ENCODE measurements around the gene PGAP6. TPM values are rescaled to one million over a fixed set of nuclear protein-coding genes. Genes with fewer than 3 reads are reported as not detected.
"Not testable (repeated sequence)": the region's sequence is repeated elsewhere in the genome, so short reads cannot be mapped to it uniquely, and the experiment has no call there.

The PGAP6 gene
- total RNA-seq, 2 experiments from 2014 or later = 59.7 to 63.7 TPM

- H3K27ac Mint-ChIP-seq = no peak overlapping the region
- no peak overlapping the region for H3K27ac ChIP-seq (ENCODE audit: low read depth in 1 of 2, low read length in 2 of 2)
- H3K4me1 Mint-ChIP-seq (ENCODE audit: low read depth) = peaks cover 13% of the 10 kb centered on the region
- peaks cover 12% of the 10 kb centered on the region for H3K36me3 Mint-ChIP-seq (ENCODE audit: low read depth)
- ChIA-PET CTCF (no interaction called here), POLR2A (interaction anchor here (1.3 kb wide), 1 partner anchor 37 kb away, joined by 3 read pairs; the partner anchor contains the start of gene DECR2)
- DNase-seq (no peak), ATAC-seq (ENCODE audit: poor library complexity) (no peak)
- H3K4me1 ChIP-seq (ENCODE audit: insufficient read depth, low read length) = peaks cover 21% of the 10 kb centered on the region
- no peaks in the 10 kb centered on the region for H3K27me3 Mint-ChIP-seq
- H3K9me3 ChIP-seq (ENCODE audit: control insufficient read depth in 1 of 2, insufficient read depth in 1 of 2, low read length in 2 of 2) = no peaks in the 10 kb centered on the region
- TF ChIP-seq CTCF (IDR thresholded peaks at IDR 0.05) = no peak
- no peaks in the 10 kb centered on the region for H3K9me3 Mint-ChIP-seq
- no peaks in the 10 kb centered on the region for H3K27me3 ChIP-seq (ENCODE audit: control insufficient read depth in 1 of 2, insufficient read depth in 2 of 2, low read length in 2 of 2)
- intact Hi-C loops (cut with DNase I, micrococcal nuclease) = no loop called here
- H3K4me3 ChIP-seq (ENCODE audit: low read length) = no peak overlapping the region
- H3K36me3 ChIP-seq (ENCODE audit: insufficient read depth, low read length) = peaks cover 27% of the 10 kb centered on the region
- no peak overlapping the region for H3K4me3 Mint-ChIP-seq
Observed at GRCh38 chr16:364595-365491, 16.9 kb downstream of the PGAP6 start.

- no peaks in the 10 kb centered on the region for H3K9me3 Mint-ChIP-seq
- intact Hi-C loops (cut with DNase I, micrococcal nuclease) = no loop called here
- POLR2A ChIA-PET = interaction anchor here (1.2 to 1.3 kb wide), 2 partner anchors 16 to 38 kb away, joined by 3 to 4 read pairs; partner anchors contain the start of gene DECR2
- DNase-seq (no peak), ATAC-seq (ENCODE audit: poor library complexity) (no peak)
- H3K4me3 ChIP-seq (ENCODE audit: low read length) = no peak overlapping the region
- no peak overlapping the region for H3K27ac ChIP-seq (ENCODE audit: low read depth in 1 of 2, low read length in 2 of 2)
- peaks cover 10% of the 10 kb centered on the region for H3K36me3 Mint-ChIP-seq (ENCODE audit: low read depth)
- H3K4me1 ChIP-seq (ENCODE audit: insufficient read depth, low read length) = peaks cover 16% of the 10 kb centered on the region
- CTCF ChIA-PET = interaction anchor here (2.5 kb wide), 1 partner anchor 257 kb away, joined by 19 read pairs; no protein-coding TSS in a partner anchor
- H3K27ac Mint-ChIP-seq = no peak overlapping the region
- no peaks in the 10 kb centered on the region for H3K27me3 ChIP-seq (ENCODE audit: control insufficient read depth in 1 of 2, insufficient read depth in 2 of 2, low read length in 2 of 2)
- no peaks in the 10 kb centered on the region for H3K9me3 ChIP-seq (ENCODE audit: control insufficient read depth in 1 of 2, insufficient read depth in 1 of 2, low read length in 2 of 2)
- no peak overlapping the region for H3K4me3 Mint-ChIP-seq
- peaks cover 26% of the 10 kb centered on the region for H3K36me3 ChIP-seq (ENCODE audit: insufficient read depth, low read length)
- peaks cover 6% of the 10 kb centered on the region for H3K4me1 Mint-ChIP-seq (ENCODE audit: low read depth)
- no peak for TF ChIP-seq CTCF (IDR thresholded peaks at IDR 0.05)
- no peaks in the 10 kb centered on the region for H3K27me3 Mint-ChIP-seq
Observed at GRCh38 chr16:363766-364490, 17.9 kb downstream of the PGAP6 start.

GRCh38 chr16:363110-363765 is 18.5 kb downstream of the PGAP6 start:
- ATAC-seq (ENCODE audit: poor library complexity) (no peak), DNase-seq (no peak)
- CTCF ChIA-PET = interaction anchor here (2.4 to 2.5 kb wide), 2 partner anchors 256 to 297 kb away, joined by 11 to 19 read pairs; no protein-coding TSS in a partner anchor
- Histone ChIP-seq H3K4me3 (ENCODE audit: low read length) (no peak overlapping the region), H3K9me3 (ENCODE audit: control insufficient read depth in 1 of 2, insufficient read depth in 1 of 2, low read length in 2 of 2) (no peaks in the 10 kb centered on the region), H3K27ac (ENCODE audit: low read depth in 1 of 2, low read length in 2 of 2) (no peak overlapping the region), H3K4me1 (ENCODE audit: insufficient read depth, low read length) (peaks cover 16% of the 10 kb centered on the region), H3K36me3 (ENCODE audit: insufficient read depth, low read length) (peaks cover 20% of the 10 kb centered on the region), H3K27me3 (ENCODE audit: control insufficient read depth in 1 of 2, insufficient read depth in 2 of 2, low read length in 2 of 2) (no peaks in the 10 kb centered on the region)
- Mint-ChIP-seq H3K4me3 (no peak overlapping the region), H3K27ac (no peak overlapping the region), H3K36me3 (ENCODE audit: low read depth) (peaks cover 8% of the 10 kb centered on the region), H3K4me1 (ENCODE audit: low read depth) (peaks cover 6% of the 10 kb centered on the region), H3K27me3 (no peaks in the 10 kb centered on the region), H3K9me3 (no peaks in the 10 kb centered on the region)
- no peak for TF ChIP-seq CTCF (IDR thresholded peaks at IDR 0.05)
- intact Hi-C loops (cut with DNase I, micrococcal nuclease) = no loop called here
- POLR2A ChIA-PET = interaction anchor here (1.2 to 1.3 kb wide), 2 partner anchors 17 to 38 kb away, joined by 4 read pairs; partner anchors contain the start of gene DECR2

GRCh38 chr16:362702-362999 is 19.1 kb downstream of the PGAP6 start:
- intact Hi-C loops (cut with DNase I, micrococcal nuclease) = loop anchor here (1.0 kb wide), 3 partner anchors 244 to 255 kb away; no protein-coding TSS in a partner anchor
- not testable (repeated sequence) for H3K27me3 ChIP-seq (ENCODE audit: control insufficient read depth in 1 of 2, insufficient read depth in 2 of 2, low read length in 2 of 2); H3K27ac ChIP-seq (ENCODE audit: low read depth in 1 of 2, low read length in 2 of 2); H3K4me3 Mint-ChIP-seq; H3K9me3 Mint-ChIP-seq; H3K9me3 ChIP-seq (ENCODE audit: control insufficient read depth in 1 of 2, insufficient read depth in 1 of 2, low read length in 2 of 2); ATAC-seq (ENCODE audit: poor library complexity); H3K36me3 Mint-ChIP-seq (ENCODE audit: low read depth); H3K4me1 Mint-ChIP-seq (ENCODE audit: low read depth); H3K27me3 Mint-ChIP-seq; DNase-seq; H3K4me3 ChIP-seq (ENCODE audit: low read length); H3K27ac Mint-ChIP-seq
- ChIA-PET POLR2A (interaction anchor here (0.5 to 1.3 kb wide), 5 partner anchors 8 to 246 kb away, joined by 3 to 4 read pairs (median 4); partner anchors contain the start of genes DECR2 and MRPL28), CTCF (interaction anchor here (0.6 to 2.5 kb wide), 12 partner anchors 8 to 297 kb away, joined by 3 to 19 read pairs (median 4); partner anchors contain the start of genes FAM234A, LUC7L and MRPL28)
- Histone ChIP-seq H3K4me1 (ENCODE audit: insufficient read depth, low read length) (peaks cover 21% of the 10 kb centered on the region), H3K36me3 (ENCODE audit: insufficient read depth, low read length) (peaks cover 14% of the 10 kb centered on the region)

Measured in CD4-positive, alpha-beta T cell (primary cell).